Activated naive CD8-positive, alpha-beta T cell (primary cell): ENCODE data around the gene PPIP5K1.

Experiments used
- H3K27ac Mint-ChIP-seq: one replicate; pipeline ENCODE4 v1.8.0; 2021; ENCODE audit warnings: mixed read lengths
- H3K27me3 Mint-ChIP-seq: one replicate; pipeline ENCODE4 v1.8.0; 2021; ENCODE audit warnings: mixed read lengths
- H3K36me3 Mint-ChIP-seq: one replicate; pipeline ENCODE4 v1.8.0; 2021; ENCODE audit warnings: mixed read lengths
- H3K4me1 Mint-ChIP-seq: one replicate; pipeline ENCODE4 v1.8.0; 2021; ENCODE audit warnings: low read depth, mixed read lengths
- H3K4me3 Mint-ChIP-seq: one replicate; pipeline ENCODE4 v1.8.0; 2021; ENCODE audit warnings: mild to moderate bottlenecking, mixed read lengths
- H3K9me3 Mint-ChIP-seq: one replicate; pipeline ENCODE4 v1.8.0; 2021; ENCODE audit warnings: low read depth, mixed read lengths

PPIP5K1 gene

DNA sequence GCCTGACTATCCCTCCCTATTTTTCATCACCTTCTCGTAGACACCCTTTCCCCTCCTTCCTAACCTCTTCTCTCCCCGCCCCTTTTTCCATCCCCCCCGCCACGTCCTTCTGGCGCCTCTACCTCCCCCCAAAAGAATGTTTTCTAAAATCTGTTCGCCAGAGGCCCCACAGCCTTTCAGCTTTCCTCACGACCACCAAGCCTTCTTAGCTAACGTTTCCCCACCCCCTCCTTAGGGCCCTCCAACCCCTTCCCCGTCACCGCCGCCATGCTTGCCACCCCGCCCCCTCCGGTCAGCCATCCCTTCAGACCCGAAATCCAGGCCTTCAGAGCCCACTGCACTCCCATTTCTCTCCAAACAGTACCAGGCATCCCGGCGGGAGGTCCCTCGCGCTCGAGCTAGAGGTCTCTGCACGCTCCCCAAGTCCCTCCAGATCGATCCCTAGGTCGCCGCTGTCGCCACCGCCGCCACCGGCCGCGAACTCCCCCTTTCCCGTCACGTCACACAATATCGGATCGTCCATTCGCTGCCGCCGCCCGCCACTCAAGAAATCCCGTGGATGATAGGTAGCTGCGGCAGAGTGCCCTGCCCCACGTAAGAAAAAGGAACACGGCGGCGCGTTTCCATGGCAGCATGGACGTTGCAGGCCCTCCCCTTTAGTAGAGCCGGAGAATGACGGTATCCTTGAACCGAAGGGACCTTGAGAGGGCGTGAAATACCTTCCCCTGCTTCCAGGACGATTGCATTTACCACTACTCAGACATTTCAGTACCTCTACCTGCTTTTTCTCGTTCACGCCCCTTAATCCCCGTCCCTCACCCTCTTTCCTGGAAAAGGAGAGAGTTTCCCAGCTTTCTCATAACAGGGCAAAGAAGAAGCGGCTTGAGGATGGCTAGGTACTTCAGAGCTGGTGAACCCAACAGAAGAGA is 97.1 kb downstream of the PPIP5K1 start, which contains the start of gene TP53BP1:
TP53BP1 (minus strand) TSS at position 484 of the 929 bp plus-strand sequence; CDS start at position 371, 113 bp downstream.
- Mint-ChIP-seq H3K4me3 (peak within 1 kb of the TSS; percentile 100), H3K27ac (peak within 1 kb of the TSS; percentile 98), H3K27me3 (no peaks in the 10 kb centered on the region), H3K9me3 (no peaks in the 10 kb centered on the region), H3K36me3 (peaks cover 13% of the 10 kb centered on the region), H3K4me1 (peaks cover 33% of the 10 kb centered on the region)

DNA sequence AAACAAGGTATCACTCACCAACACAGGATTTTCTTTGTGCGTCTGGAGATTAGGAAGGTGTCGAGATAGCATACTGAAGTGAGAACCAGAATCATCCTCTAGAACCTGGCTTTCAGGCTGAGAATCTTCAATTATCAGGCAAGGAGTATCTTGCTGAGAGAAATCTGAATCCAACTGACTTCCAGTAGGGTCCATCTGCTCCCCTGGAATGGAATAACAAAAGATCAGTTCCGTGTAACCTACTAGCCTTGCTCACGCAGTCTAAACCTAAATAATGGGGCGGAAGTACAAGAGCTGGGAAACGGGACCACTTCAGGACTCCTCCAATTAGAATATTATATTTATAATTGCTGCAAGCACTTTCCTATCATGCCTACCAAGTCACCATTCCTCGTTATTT is 97.7 kb downstream of the PPIP5K1 start:
- peaks cover 11% of the 10 kb centered on the region for H3K36me3 Mint-ChIP-seq
- no peaks in the 10 kb centered on the region for H3K27me3 Mint-ChIP-seq
- peak overlapping the region; percentile 98 for H3K27ac Mint-ChIP-seq
- H3K9me3 Mint-ChIP-seq: no peaks in the 10 kb centered on the region
- H3K4me3 Mint-ChIP-seq: peak overlapping the region; percentile 100
- peaks cover 35% of the 10 kb centered on the region for H3K4me1 Mint-ChIP-seq

DNA sequence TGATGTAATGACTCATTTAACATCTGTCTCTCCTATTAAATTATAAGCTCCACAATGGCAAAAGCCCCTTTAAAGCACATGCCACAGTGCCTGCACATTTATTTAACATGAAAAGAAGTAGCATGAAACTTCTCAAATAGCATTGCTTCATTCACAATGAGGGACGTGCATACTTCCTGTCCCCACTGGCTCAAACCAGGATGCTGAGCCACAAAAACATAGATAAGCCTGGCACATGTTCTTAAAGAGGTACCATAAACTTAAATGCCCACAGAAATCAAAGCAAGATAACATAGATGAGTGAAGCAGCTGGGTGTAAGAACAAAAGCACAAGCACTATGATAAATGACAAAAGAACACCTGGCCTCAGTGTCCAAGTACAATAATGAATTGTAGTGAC is 100.8 kb downstream of the PPIP5K1 start:
- Mint-ChIP-seq H3K9me3 (no peaks in the 10 kb centered on the region), H3K36me3 (peaks cover 11% of the 10 kb centered on the region), H3K27ac (no peak overlapping the region), H3K4me3 (no peak overlapping the region), H3K27me3 (no peaks in the 10 kb centered on the region), H3K4me1 (peaks cover 35% of the 10 kb centered on the region)

DNA sequence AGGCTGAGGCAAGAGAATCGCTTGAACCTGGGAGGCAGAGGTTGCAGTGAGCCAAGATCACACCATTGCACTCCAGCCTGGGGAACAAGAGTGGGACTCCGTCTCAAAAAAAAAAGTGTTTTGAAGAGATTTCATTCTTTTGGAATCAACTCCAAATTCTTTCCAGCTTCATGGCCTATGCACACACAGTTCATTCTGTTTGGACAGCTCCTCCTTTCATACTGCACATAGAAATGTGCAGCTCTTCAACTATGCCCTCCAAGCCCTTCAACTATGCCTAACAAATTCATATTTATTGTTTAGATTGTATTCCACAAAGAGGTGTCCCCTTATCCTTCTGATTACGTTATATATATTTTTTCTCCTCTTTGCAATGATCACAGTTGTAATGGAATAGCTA is 101.2 kb downstream of the PPIP5K1 start:
- Mint-ChIP-seq H3K27ac (no peak overlapping the region), H3K9me3 (no peaks in the 10 kb centered on the region), H3K4me1 (peaks cover 38% of the 10 kb centered on the region), H3K36me3 (peaks cover 11% of the 10 kb centered on the region), H3K4me3 (no peak overlapping the region), H3K27me3 (no peaks in the 10 kb centered on the region)

- peaks cover 11% of the 10 kb centered on the region for H3K36me3 Mint-ChIP-seq
- no peaks in the 10 kb centered on the region for H3K27me3 Mint-ChIP-seq
- H3K27ac Mint-ChIP-seq: no peak overlapping the region
- peaks cover 32% of the 10 kb centered on the region for H3K4me1 Mint-ChIP-seq
- no peak overlapping the region for H3K4me3 Mint-ChIP-seq
- no peaks in the 10 kb centered on the region for H3K9me3 Mint-ChIP-seq
These were observed 102.6 kb downstream of the PPIP5K1 start for GRCh38 chr15:43487271-43487895.

GRCh38 chr15:43484455-43484854 is 105.6 kb downstream of the PPIP5K1 start:
- Mint-ChIP-seq H3K27ac (no peak overlapping the region), H3K27me3 (no peaks in the 10 kb centered on the region), H3K4me1 (peaks cover 18% of the 10 kb centered on the region), H3K4me3 (no peak overlapping the region), H3K9me3 (no peaks in the 10 kb centered on the region), H3K36me3 (peaks cover 15% of the 10 kb centered on the region)
